Bronchial epithelial cell (primary cell): ENCODE data around the gene LMO1. TPM values are rescaled to one million over a fixed set of nuclear protein-coding genes. Genes with fewer than 3 reads are reported as not detected.

ENCODE experiments used
- DNase-seq: peaks from one replicate; pipeline ENCODE4 v3.0.0-alpha.2; 2010; ENCODE audit warnings: low read depth
- FAIRE-seq: peaks from 2 replicates; lab custom pipeline; 2011; peaks lifted over from hg19 to GRCh38; lab: Jason Lieb, UNC
- H3K27me3 ChIP-seq: 2 replicates; pipeline ENCODE4 v1.5.1; 2011; ENCODE audit warnings: low read length; ENCODE audit not compliant: control insufficient read depth, insufficient read depth
- H3K36me3 ChIP-seq: 2 replicates; pipeline ENCODE4 v1.5.1; 2011; ENCODE audit warnings: low read length; ENCODE audit not compliant: control insufficient read depth, insufficient read depth
- H3K4me3 ChIP-seq: 2 replicates; pipeline ENCODE4 v1.5.1; 2011; ENCODE audit warnings: mild to moderate bottlenecking, low read depth, low read length, control low read depth
- CTCF ChIP-seq: IDR thresholded peaks from 2 replicates; pipeline ENCODE4 v1.5.1; 2011; ENCODE audit warnings: mild to moderate bottlenecking, moderate library complexity, low read length, control low read depth, inconsistent platforms; ENCODE audit not compliant: insufficient read depth, severe bottlenecking
- total RNA-seq: library from RNA; depleted of rRNA; stranded (reverse); fragments of >200 nt; gene quantifications from 2 replicates; pipeline ENCODE4 v1.2.1, GENCODE V29; 2014

Gene LMO1
- total RNA-seq, 1 donor from 2014 or later = not detected

GRCh38 chr11:8231979-8232378, 31.7 kb downstream of the LMO1 start:
- Histone ChIP-seq H3K36me3 (no peaks in the 10 kb centered on the region), H3K27me3 (no peaks in the 10 kb centered on the region)
- FAIRE-seq = no peak

GRCh38 chr11:8230921-8231847, 32.5 kb downstream of the LMO1 start:
- DNase-seq = no peak
- Histone ChIP-seq H3K4me3 (no peak overlapping the region), H3K36me3 (no peaks in the 10 kb centered on the region), H3K27me3 (no peaks in the 10 kb centered on the region)
- no peak for TF ChIP-seq CTCF
- no peak for FAIRE-seq

More at GRCh38 chr11:8231979-8232378, 31.7 kb downstream of the LMO1 start:
- no peak overlapping the region for H3K4me3 ChIP-seq
- no peak for DNase-seq
- TF ChIP-seq CTCF = no peak

GRCh38 chr11:8230178-8230859, 33.4 kb downstream of the LMO1 start:
- H3K27me3 ChIP-seq = no peaks in the 10 kb centered on the region
- no peak overlapping the region for H3K4me3 ChIP-seq
- peak; percentile 43 for TF ChIP-seq CTCF
- FAIRE-seq = no peak
- H3K36me3 ChIP-seq = no peaks in the 10 kb centered on the region
- DNase-seq = peak; percentile 57

- no peak for TF ChIP-seq CTCF
- no peaks in the 10 kb centered on the region for H3K27me3 ChIP-seq
- H3K4me3 ChIP-seq = no peak overlapping the region
- FAIRE-seq (no peak), DNase-seq (peak; percentile 78)
- H3K36me3 ChIP-seq = no peaks in the 10 kb centered on the region
Measured at GRCh38 chr11:8229299-8230177, 34.1 kb downstream of the LMO1 start.

- DNase-seq (no peak), FAIRE-seq (no peak)
- no peak overlapping the region for H3K4me3 ChIP-seq
- peaks cover 2% of the 10 kb centered on the region for H3K27me3 ChIP-seq
- H3K36me3 ChIP-seq = no peaks in the 10 kb centered on the region
- no peak for TF ChIP-seq CTCF
Measured at GRCh38 chr11:8228231-8228630, 35.4 kb downstream of the LMO1 start.
